Measurements from ENCODE around the gene TWIST2.

The TWIST2 gene

DNA sequence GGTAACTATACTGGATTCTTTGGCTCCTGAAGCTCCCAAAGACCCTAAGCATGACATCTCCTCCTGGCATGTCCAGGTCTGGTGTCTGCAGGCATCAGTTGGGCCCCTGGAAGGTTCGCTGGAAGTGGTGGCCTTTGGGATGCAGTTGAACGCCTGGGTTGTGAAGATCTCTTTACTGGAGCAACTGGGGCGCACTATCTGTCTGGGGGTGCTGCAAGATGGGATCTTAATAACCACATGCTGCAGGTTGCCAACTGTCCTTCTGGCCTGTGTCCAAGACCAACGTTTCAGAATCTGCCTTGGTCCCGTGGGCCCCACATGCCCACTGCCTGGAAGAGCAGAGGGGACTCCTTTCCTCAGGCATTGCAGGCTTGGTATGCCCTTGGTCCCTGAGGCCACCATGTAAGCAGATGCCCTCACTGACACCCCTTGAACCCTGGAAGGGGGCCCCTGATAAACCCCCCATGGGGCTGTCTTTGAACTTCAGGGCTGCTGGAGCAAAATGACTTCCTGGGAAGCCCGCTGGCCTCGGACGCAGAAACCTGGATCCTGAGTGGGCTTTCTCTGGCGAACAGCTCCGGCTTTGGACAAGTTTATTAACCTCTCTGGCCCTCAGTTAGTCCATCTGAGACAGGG, 101.9 kb downstream of the TWIST2 start:
- TF ChIP-seq TAF1 (IDR thresholded peaks at IDR 0.05; ENCODE audit: borderline replicate concordance, low read depth, low read length) (no peak), POLR2AphosphoS5 (IDR thresholded peaks at IDR 0.05; ENCODE audit: low read depth, low read length) (no peak), POLR2A (IDR thresholded peaks at IDR 0.05; ENCODE audit: low read depth, low read length) (no peak)
- DNase-seq (ENCODE audit: insufficient read length), result no peak
- FAIRE-seq, result no peak

DNA sequence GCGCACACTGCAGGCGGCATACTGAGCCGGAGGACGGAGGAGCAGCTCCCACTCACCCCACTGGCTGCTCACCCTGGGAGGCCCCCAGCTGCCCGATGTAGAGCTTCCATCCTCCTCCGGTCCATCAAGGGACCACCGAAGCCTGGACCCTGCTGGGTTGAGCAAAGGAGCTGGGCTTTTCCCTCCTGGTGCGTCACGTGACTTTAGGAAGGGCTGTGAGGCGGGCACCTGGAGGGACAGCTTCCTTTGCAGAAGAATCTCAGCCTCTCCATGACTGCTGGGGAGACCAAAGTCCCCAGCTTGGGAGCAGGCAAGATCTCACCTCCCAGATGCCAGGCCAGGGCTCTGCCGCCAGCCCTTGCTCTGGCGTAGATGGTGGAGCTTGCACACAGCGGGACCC, 102.7 kb downstream of the TWIST2 start:
- FAIRE-seq (no peak), DNase-seq (ENCODE audit: insufficient read length) (no peak)
- no peak for TF ChIP-seq POLR2A (IDR thresholded peaks at IDR 0.05; ENCODE audit: low read depth, low read length)
- TF ChIP-seq POLR2AphosphoS5 (IDR thresholded peaks at IDR 0.05; ENCODE audit: low read depth, low read length), result no peak
- no peak for TF ChIP-seq TAF1 (IDR thresholded peaks at IDR 0.05; ENCODE audit: borderline replicate concordance, low read depth, low read length)

DNA sequence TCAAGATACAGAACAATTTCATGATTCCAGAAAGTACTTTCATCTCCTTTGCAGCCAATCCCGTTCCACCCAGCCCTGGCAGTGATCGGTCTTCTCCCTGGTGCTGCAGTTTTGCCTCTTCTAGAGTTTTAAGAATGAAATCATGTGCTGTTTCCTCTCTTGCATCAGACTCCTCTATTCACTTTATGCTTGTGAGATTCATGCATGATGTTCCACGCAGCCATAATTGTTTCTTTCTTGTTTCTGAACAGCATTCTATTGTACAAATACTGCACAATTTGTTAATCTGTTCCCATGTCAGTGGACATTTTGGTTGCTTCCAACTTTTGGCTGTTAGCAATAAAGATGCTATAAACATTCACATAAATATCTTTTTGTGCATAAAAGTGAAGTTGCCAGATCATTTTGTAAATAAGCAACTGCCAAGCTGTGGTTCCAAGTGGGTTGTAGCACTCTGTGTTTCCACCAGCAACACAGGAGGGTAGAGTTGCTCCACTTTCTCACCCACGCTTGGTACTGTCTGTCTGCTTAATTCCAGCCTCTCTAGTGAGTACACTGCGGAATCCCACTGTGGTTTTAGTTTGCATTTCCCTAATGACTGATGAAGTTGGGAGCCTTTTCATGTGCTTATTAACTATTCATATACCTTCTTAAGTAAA, 104.5 kb downstream of the TWIST2 start:
- TF ChIP-seq TAF1 (IDR thresholded peaks at IDR 0.05; ENCODE audit: borderline replicate concordance, low read depth, low read length), result no peak
- no peak for TF ChIP-seq POLR2A (IDR thresholded peaks at IDR 0.05; ENCODE audit: low read depth, low read length)
- no peak for TF ChIP-seq POLR2AphosphoS5 (IDR thresholded peaks at IDR 0.05; ENCODE audit: low read depth, low read length)
- FAIRE-seq (no peak), DNase-seq (ENCODE audit: insufficient read length) (no peak)

DNA sequence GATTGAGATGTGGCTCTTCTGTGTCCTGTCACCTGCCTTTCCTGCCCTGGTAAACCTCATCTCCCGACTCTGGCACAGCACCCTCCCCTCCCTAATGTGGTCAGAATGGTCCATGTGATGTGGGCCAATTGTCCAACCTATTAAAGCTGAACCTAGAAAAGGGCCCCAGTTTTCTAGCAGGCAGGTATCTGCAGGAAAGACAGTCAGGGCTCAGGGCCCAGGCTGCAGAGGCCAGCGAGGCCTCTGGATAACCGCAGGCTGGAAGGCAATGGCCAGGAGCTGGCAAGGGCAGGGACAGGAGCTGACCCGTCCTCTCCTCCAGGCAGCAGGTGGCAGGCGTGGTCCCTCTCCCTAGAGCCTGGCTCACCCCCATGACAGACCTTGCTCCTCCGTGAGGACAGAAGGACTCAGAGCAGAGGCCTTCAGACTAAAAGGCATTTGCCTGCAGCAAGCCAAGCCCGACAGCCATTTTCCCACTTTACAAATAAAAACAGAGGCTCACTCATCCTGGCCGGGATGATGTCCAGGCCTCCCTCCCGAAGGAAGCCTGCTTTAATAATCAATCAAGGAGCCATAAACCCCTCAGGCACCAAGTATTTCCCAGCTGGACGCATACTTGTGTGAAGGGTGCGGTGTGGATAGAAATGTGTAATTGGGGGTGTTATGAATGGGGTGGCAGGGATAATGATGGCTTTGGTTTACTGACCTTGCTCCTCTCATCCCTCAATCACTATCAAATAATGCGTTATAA, 107.1 kb downstream of the TWIST2 start:
- DNase-seq (ENCODE audit: insufficient read length) (no peak), FAIRE-seq (no peak)
- TF ChIP-seq POLR2AphosphoS5 (IDR thresholded peaks at IDR 0.05; ENCODE audit: low read depth, low read length) (no peak), TAF1 (IDR thresholded peaks at IDR 0.05; ENCODE audit: borderline replicate concordance, low read depth, low read length) (no peak), POLR2A (IDR thresholded peaks at IDR 0.05; ENCODE audit: low read depth, low read length) (no peak)

DNA sequence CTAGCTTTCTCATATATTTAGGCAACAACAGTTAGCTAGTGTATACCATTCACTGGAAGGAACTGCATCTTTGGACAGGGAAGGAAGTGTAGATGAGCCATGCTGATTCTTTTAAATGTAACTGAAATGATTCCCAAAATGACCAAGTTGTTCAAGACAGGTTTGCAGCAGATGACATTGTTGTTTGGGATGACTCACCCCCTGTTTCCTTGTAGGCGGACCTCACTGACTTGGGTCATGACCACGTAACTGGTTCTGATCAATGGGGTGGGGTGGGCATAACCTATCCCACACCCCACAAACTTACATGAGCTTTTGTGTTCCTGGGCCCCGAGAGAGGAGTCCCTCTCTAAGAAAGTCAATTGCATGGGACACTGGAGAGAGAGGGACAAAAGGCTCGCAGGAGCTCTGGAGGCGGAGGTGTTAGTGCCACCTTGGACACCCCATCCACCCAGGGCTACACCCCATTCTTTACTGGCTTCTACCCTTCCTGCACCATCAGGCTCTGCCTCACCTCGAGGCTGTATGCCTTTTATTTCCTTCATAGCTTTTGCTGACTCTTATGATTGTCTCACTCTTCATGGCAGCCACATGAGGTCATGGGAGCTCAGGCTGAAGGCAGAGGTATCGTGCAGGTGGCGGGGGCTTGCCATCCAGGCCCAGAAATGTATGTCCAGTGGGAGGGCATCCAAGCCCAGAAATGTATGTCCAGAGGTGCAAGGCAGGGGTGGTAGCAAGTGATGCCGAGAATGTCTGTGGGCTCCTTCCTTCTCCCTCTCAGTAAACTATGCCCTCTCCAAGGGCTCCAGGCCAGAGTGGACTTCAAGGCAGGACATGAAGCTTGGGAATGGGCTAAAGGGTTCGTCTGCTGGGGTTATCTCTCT, 108.0 kb downstream of the TWIST2 start:
- no peak for DNase-seq (ENCODE audit: insufficient read length)
- no peak for FAIRE-seq
- TF ChIP-seq POLR2A (IDR thresholded peaks at IDR 0.05; ENCODE audit: low read depth, low read length) (no peak), POLR2AphosphoS5 (IDR thresholded peaks at IDR 0.05; ENCODE audit: low read depth, low read length) (no peak), TAF1 (IDR thresholded peaks at IDR 0.05; ENCODE audit: borderline replicate concordance, low read depth, low read length) (no peak)

DNA sequence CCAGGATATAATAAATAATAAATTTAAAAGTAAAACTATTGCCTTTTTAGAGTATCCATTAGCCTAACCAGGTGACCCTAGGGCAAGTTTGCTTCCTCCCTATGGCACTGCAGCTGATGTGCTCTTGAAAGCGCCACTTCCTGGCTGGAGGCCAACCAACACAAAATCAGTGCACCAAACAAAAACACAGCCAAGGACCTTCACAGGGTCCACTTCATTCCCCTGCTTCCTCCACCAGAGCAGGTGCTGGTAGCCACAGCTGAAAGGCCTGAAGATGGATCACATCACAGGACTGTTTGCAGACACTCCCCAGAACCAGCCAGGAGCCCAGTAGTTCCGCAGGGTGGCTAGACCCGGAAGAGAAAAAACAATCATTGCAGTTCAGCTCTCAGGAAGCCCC, 108.8 kb downstream of the TWIST2 start:
- FAIRE-seq, result no peak
- DNase-seq (ENCODE audit: insufficient read length), result no peak
- TF ChIP-seq POLR2AphosphoS5 (IDR thresholded peaks at IDR 0.05; ENCODE audit: low read depth, low read length), result no peak
- no peak for TF ChIP-seq TAF1 (IDR thresholded peaks at IDR 0.05; ENCODE audit: borderline replicate concordance, low read depth, low read length)

Measured in GM12892 (cell line).